HG03521 (cell line): Measurements from ENCODE around the gene ZYX.
"Not testable (repeated sequence)": the region's sequence is repeated elsewhere in the genome, so short reads cannot be mapped to it uniquely, and the experiment has no call there.

Experiments used
- ATAC-seq: cut with Tn5 transposase; IDR thresholded peaks from one replicate; pipeline ENCODE4 v1.9.1; 2021; ENCODE audit warnings: mild to moderate bottlenecking, moderate library complexity; ENCODE audit not compliant: unreplicated experiment

The ZYX gene

GRCh38 chr7:143416565-143417149 lies 35.5 kb downstream of the ZYX start:
- no peak for ATAC-seq

GRCh38 chr7:143417734-143418383 lies 36.7 kb downstream of the ZYX start:
- no peak for ATAC-seq

- no peak for ATAC-seq
Observed at GRCh38 chr7:143418681-143419458, 37.7 kb downstream of the ZYX start.

GRCh38 chr7:143419880-143420279 lies 38.7 kb downstream of the ZYX start:
- no peak for ATAC-seq

- ATAC-seq, result not testable (repeated sequence)
Observed at GRCh38 chr7:143420624-143421023, 39.5 kb downstream of the ZYX start.

GRCh38 chr7:143422033-143422432 lies 40.9 kb downstream of the ZYX start:
- ATAC-seq, result no peak

- not testable (repeated sequence) for ATAC-seq
Observed at GRCh38 chr7:143424476-143424875, 43.3 kb downstream of the ZYX start.

- no peak for ATAC-seq
Observed at GRCh38 chr7:143426479-143427142, 45.5 kb downstream of the ZYX start.

GRCh38 chr7:143429770-143430698 lies 48.9 kb downstream of the ZYX start:
- ATAC-seq, result no peak

GRCh38 chr7:143431109-143431508 lies 50.0 kb downstream of the ZYX start:
- no peak for ATAC-seq

- no peak for ATAC-seq
Observed at GRCh38 chr7:143433759-143434158, 52.6 kb downstream of the ZYX start.

GRCh38 chr7:143434660-143435059 lies 53.5 kb downstream of the ZYX start:
- ATAC-seq, result no peak

GRCh38 chr7:143435266-143435665 lies 54.1 kb downstream of the ZYX start:
- no peak for ATAC-seq

- peak; percentile 90 for ATAC-seq
Observed at GRCh38 chr7:143436325-143436946, 55.3 kb downstream of the ZYX start.

GRCh38 chr7:143437578-143437977 lies 56.4 kb downstream of the ZYX start:
- ATAC-seq, result no peak

- ATAC-seq, result no peak
Observed at GRCh38 chr7:143439866-143440265, 58.7 kb downstream of the ZYX start.
